Measurements from ENCODE around the gene RAB30.

Gene RAB30

GRCh38 chr11:83056204-83056603 lies 15.5 kb downstream of the RAB30 start:
- Histone ChIP-seq H2AFZ (ENCODE audit: low read depth, low read length, severe bottlenecking) (no peak overlapping the region), H3K9me2 (replicated peaks; ENCODE audit: insufficient read depth, low read length) (no peaks in the 10 kb centered on the region), H3K27me3 (ENCODE audit: low read length) (no peaks in the 10 kb centered on the region), H3K9ac (ENCODE audit: low read length) (peak overlapping the region; percentile 27; the same call in 1 of the 2 replicates), H3K79me2 (ENCODE audit: insufficient read depth, low read length) (peaks cover 100% of the 10 kb centered on the region), H3K27ac (ENCODE audit: low read depth, low read length) (peak overlapping the region; percentile 88), H3F3A (ENCODE audit: insufficient read depth) (peaks cover 65% of the 10 kb centered on the region), H3K4me3 (ENCODE audit: insufficient read depth, low read length, poor library complexity, severe bottlenecking) (no peak overlapping the region), H3K4me2 (ENCODE audit: low read depth, low read length, poor library complexity, severe bottlenecking) (peak overlapping the region; percentile 42), H4K20me1 (ENCODE audit: low read depth, low read length) (no peaks in the 10 kb centered on the region), H3K9me3 (ENCODE audit: insufficient read depth, low read length) (no peaks in the 10 kb centered on the region), H3K36me3 (ENCODE audit: low read length) (peaks cover 4% of the 10 kb centered on the region)
- no peak for TF ChIP-seq CTCF (IDR thresholded peaks at IDR 0.05; ENCODE audit: insufficient read depth, low read length, poor library complexity, severe bottlenecking)
- TF ChIP-seq EZH2phosphoT487 (conservative IDR thresholded peaks at IDR 0.05; ENCODE audit: low read length): no peak

- Histone ChIP-seq H3K4me2 (ENCODE audit: low read depth, low read length, poor library complexity, severe bottlenecking) (peak overlapping the region; percentile 42), H3K36me3 (ENCODE audit: low read length) (peaks cover 8% of the 10 kb centered on the region; the same call in 1 of the 2 replicates), H3F3A (ENCODE audit: insufficient read depth) (peaks cover 65% of the 10 kb centered on the region), H2AFZ (ENCODE audit: low read depth, low read length, severe bottlenecking) (no peak overlapping the region), H3K9me3 (ENCODE audit: insufficient read depth, low read length) (no peaks in the 10 kb centered on the region), H3K27ac (ENCODE audit: low read depth, low read length) (peak overlapping the region; percentile 88), H4K20me1 (ENCODE audit: low read depth, low read length) (no peaks in the 10 kb centered on the region), H3K79me2 (ENCODE audit: insufficient read depth, low read length) (peaks cover 100% of the 10 kb centered on the region), H3K27me3 (ENCODE audit: low read length) (no peaks in the 10 kb centered on the region), H3K9ac (ENCODE audit: low read length) (peak overlapping the region; percentile 26), H3K4me3 (ENCODE audit: insufficient read depth, low read length, poor library complexity, severe bottlenecking) (peak overlapping the region; percentile 7), H3K9me2 (replicated peaks; ENCODE audit: insufficient read depth, low read length) (no peaks in the 10 kb centered on the region)
- TF ChIP-seq EZH2phosphoT487 (conservative IDR thresholded peaks at IDR 0.05; ENCODE audit: low read length): no peak
- no peak for TF ChIP-seq CTCF (IDR thresholded peaks at IDR 0.05; ENCODE audit: insufficient read depth, low read length, poor library complexity, severe bottlenecking)
Observed at GRCh38 chr11:83054904-83055380, 16.8 kb downstream of the RAB30 start.

GRCh38 chr11:83054001-83054400 lies 17.7 kb downstream of the RAB30 start:
- no peak for TF ChIP-seq CTCF (IDR thresholded peaks at IDR 0.05; ENCODE audit: insufficient read depth, low read length, poor library complexity, severe bottlenecking)
- TF ChIP-seq EZH2phosphoT487 (conservative IDR thresholded peaks at IDR 0.05; ENCODE audit: low read length): no peak
- Histone ChIP-seq H2AFZ (ENCODE audit: low read depth, low read length, severe bottlenecking) (no peak overlapping the region), H3K9me3 (ENCODE audit: insufficient read depth, low read length) (no peaks in the 10 kb centered on the region), H3K79me2 (ENCODE audit: insufficient read depth, low read length) (peaks cover 100% of the 10 kb centered on the region), H3F3A (ENCODE audit: insufficient read depth) (peaks cover 67% of the 10 kb centered on the region), H3K9ac (ENCODE audit: low read length) (peak overlapping the region; percentile 26), H4K20me1 (ENCODE audit: low read depth, low read length) (no peaks in the 10 kb centered on the region), H3K27me3 (ENCODE audit: low read length) (no peaks in the 10 kb centered on the region), H3K36me3 (ENCODE audit: low read length) (peaks cover 8% of the 10 kb centered on the region; the same call in 1 of the 2 replicates), H3K4me3 (ENCODE audit: insufficient read depth, low read length, poor library complexity, severe bottlenecking) (peak overlapping the region; percentile 7), H3K27ac (ENCODE audit: low read depth, low read length) (peak overlapping the region; percentile 88), H3K4me2 (ENCODE audit: low read depth, low read length, poor library complexity, severe bottlenecking) (peak overlapping the region; percentile 42), H3K9me2 (replicated peaks; ENCODE audit: insufficient read depth, low read length) (no peaks in the 10 kb centered on the region)
